Epithelial cell of esophagus (primary cell): ENCODE data around the gene MAP2K6.
A peak's percentile ranks its signal among the peaks of the same experiment; 100 is the strongest.

Experiments used
- DNase-seq: peaks from one replicate; pipeline ENCODE4 v3.0.0; 2010; ENCODE audit warnings: low read depth
- H3K4me3 ChIP-seq: 2 replicates; pipeline ENCODE4 v1.5.1; 2011; ENCODE audit warnings: mild to moderate bottlenecking, low read length, control low read depth
- CTCF ChIP-seq: IDR thresholded peaks from 2 replicates; pipeline ENCODE4 v1.5.1; 2011; ENCODE audit warnings: low read depth, mild to moderate bottlenecking, low read length, control low read depth, inconsistent platforms; ENCODE audit not compliant: insufficient read depth; ENCODE audit errors: missing control alignments

Gene MAP2K6

DNA sequence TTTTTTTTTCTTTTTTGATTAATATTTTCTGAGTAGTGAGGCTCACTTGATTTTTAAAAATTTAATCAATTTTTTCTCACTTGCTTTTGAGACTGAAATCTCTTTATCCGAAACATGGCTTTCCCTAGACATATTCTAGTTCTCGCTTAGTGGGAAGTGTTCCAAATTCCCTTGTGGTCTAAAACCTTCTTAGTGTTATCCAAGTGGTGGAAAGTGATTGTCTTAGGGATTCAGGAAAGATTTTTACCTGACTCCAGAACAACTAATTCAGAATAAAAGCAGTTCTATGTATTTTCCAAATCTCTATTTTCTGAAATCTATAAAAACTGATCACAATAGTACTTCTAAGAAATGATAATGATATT lies 178.8 kb downstream of the MAP2K6 start:
- no peak for TF ChIP-seq CTCF
- DNase-seq, result no peak
- H3K4me3 ChIP-seq, result no peak overlapping the region

GRCh38 chr17:69593716-69594115 lies 179.2 kb downstream of the MAP2K6 start:
- no peak for TF ChIP-seq CTCF
- H3K4me3 ChIP-seq, result no peak overlapping the region
- no peak for DNase-seq

DNA sequence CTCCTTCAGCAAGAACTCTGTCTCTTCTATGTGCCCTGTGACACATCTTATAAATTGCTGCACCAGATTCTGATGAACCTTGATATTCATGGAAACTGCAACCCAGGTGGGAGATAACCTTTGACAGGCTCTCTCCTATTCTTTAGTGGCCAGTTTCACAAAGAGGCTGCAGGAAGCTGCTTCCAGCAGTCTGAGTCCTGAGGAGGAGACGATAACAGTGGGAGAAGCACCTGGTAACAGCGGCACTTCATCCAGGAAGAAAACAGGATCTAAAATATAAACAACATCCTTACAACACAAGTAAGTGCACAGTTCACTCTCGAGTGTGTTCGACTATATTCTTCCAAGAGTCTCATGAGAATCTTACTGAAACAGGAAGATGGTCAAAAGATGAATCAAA lies 180.1 kb downstream of the MAP2K6 start:
- TF ChIP-seq CTCF, result no peak
- DNase-seq, result no peak
- H3K4me3 ChIP-seq, result no peak overlapping the region

DNA sequence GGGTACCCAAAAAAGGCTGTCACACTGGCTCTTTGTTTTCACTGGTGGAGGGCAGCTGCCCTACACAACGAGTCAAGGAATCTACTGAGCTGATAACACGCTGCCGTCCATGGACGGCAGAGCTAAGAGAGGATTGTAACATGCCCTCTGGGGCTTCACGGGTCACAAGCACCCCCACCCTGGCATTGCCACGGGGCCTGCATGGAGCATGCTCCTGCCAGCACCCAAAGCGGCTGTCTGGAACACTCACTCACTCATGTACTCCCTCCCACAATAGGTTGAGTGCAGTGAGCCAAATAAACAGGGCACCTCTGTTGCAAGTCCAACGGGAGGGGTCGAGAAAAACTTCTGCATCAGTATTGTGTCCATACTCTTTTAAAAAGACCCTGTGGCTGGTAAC lies 181.6 kb downstream of the MAP2K6 start:
- no peak for TF ChIP-seq CTCF
- H3K4me3 ChIP-seq, result no peak overlapping the region
- DNase-seq, result no peak

- peak; percentile 92 for DNase-seq
- no peak overlapping the region for H3K4me3 ChIP-seq
- TF ChIP-seq CTCF, result no peak
These were observed 183.6 kb downstream of the MAP2K6 start for GRCh38 chr17:69597898-69598692.

DNA sequence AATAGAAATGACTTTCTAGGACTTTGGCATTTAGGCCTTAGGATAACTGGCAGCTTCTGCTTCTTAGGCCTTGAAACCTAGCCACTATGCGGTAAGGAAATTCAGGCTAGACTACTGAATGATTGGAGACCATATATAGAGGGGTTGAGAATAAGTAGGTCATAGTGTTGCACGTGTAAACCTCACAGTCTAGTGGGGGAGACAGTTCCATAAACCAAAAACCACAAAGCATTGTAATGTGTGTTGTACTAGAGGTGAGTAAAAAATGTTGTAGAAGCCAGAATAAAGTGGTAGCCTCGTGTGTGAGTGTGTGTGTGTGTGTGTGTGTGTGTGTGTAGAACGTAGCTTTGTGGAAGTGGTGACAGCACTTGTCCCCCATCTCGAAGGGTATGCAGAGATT lies 188.5 kb downstream of the MAP2K6 start:
- DNase-seq, result no peak
- no peak overlapping the region for H3K4me3 ChIP-seq
- TF ChIP-seq CTCF, result no peak
